GM23338 (cell line): ENCODE data around the gene TTBK2. TPM values are rescaled to one million over a fixed set of nuclear protein-coding genes. Genes with fewer than 3 reads are reported as not detected.

Experiments used
- ATAC-seq: fragments of 200-7000 bp; cut with Tn5 transposase; 3 replicates; pipeline ENCODE4 v1.9.1; 2020
- DNase-seq: peaks from one replicate; pipeline ENCODE4 v3.0.0-alpha.2; 2015; ENCODE audit warnings: low spot score
- H2AFZ ChIP-seq: fragments of 200-600 bp; sonication (generic); 2 replicates; pipeline ENCODE4 v1.8.0; 2016; ENCODE audit warnings: antibody characterized with exemption, mild to moderate bottlenecking, moderate library complexity
- H3F3A ChIP-seq: fragments of 200-600 bp; sonication (generic); replicated peaks from 2 replicates; pipeline ENCODE4 v1.8.0; 2017; ENCODE audit warnings: antibody characterized with exemption, mixed run types, low read depth
- H3K27ac ChIP-seq: fragments of 200-600 bp; sonication (generic); 2 replicates; pipeline ENCODE4 v1.6.1; 2016; ENCODE audit warnings: low read depth
- H3K27me3 ChIP-seq: fragments of 200-600 bp; sonication (generic); 2 replicates; pipeline ENCODE4 v1.8.0; 2016; ENCODE audit warnings: mild to moderate bottlenecking, mixed run types, moderate library complexity; ENCODE audit not compliant: insufficient read depth
- H3K36me3 ChIP-seq: fragments of 200-600 bp; sonication (generic); 2 replicates; pipeline ENCODE4 v1.8.0; 2016; ENCODE audit warnings: mild to moderate bottlenecking; ENCODE audit not compliant: insufficient read depth
- H3K4me1 ChIP-seq: fragments of 200-600 bp; sonication (generic); 2 replicates; pipeline ENCODE4 v1.8.0; 2016; ENCODE audit warnings: mild to moderate bottlenecking, moderate library complexity; ENCODE audit not compliant: insufficient read depth
- H3K4me2 ChIP-seq: fragments of 200-600 bp; sonication (generic); 2 replicates; pipeline ENCODE4 v1.7.1; 2017; ENCODE audit warnings: mixed run types
- H3K4me3 ChIP-seq: fragments of 200-600 bp; sonication (generic); 2 replicates; pipeline ENCODE4 v1.6.1; 2016; ENCODE audit warnings: mixed run types
- H3K79me2 ChIP-seq: fragments of 200-600 bp; sonication (generic); replicated peaks from 2 replicates; pipeline ENCODE4 v1.8.0; 2017; ENCODE audit warnings: mild to moderate bottlenecking; ENCODE audit not compliant: insufficient read depth
- H3K9me2 ChIP-seq: fragments of 200-600 bp; sonication (generic); 2 replicates; pipeline ENCODE4 v1.8.0; 2017; ENCODE audit not compliant: insufficient read depth
- H4K20me1 ChIP-seq: fragments of 200-600 bp; sonication (generic); replicated peaks from 2 replicates; pipeline ENCODE4 v1.8.0; 2017; ENCODE audit warnings: mild to moderate bottlenecking; ENCODE audit not compliant: insufficient read depth
- H3K27ac Mint-ChIP-seq: 2 replicates; pipeline ENCODE4 v1.8.0; 2020; ENCODE audit warnings: inconsistent platforms, mild to moderate bottlenecking, moderate library complexity, mixed read lengths
- H3K27me3 Mint-ChIP-seq: 3 replicates; pipeline ENCODE4 v1.8.0; 2022; ENCODE audit warnings: low read depth, mild to moderate bottlenecking, moderate library complexity, mixed read lengths, inconsistent platforms; ENCODE audit not compliant: insufficient read depth, poor library complexity
- H3K36me3 Mint-ChIP-seq: 3 replicates; pipeline ENCODE4 v1.8.0; 2021; ENCODE audit warnings: low read depth, mild to moderate bottlenecking, inconsistent platforms, moderate library complexity, mixed read lengths
- H3K4me1 Mint-ChIP-seq: 3 replicates; pipeline ENCODE4 v1.8.0; 2020; ENCODE audit warnings: mild to moderate bottlenecking, inconsistent platforms, mixed read lengths
- H3K4me3 Mint-ChIP-seq: 3 replicates; pipeline ENCODE4 v1.8.0; 2021; ENCODE audit warnings: moderate library complexity, mild to moderate bottlenecking, inconsistent platforms, mixed read lengths
- H3K9me3 Mint-ChIP-seq: 3 replicates; pipeline ENCODE4 v1.8.0; 2020; ENCODE audit warnings: moderate library complexity, mild to moderate bottlenecking, inconsistent platforms, mixed read lengths
- CREB1 ChIP-seq: fragments of 250-450 bp; sonication (Bioruptor Pico); IDR thresholded peaks from 2 replicates; pipeline ENCODE4 v1.5.0; 2020; ENCODE audit warnings: low read depth, mild to moderate bottlenecking, moderate library complexity
- EZH2 ChIP-seq: fragments of 200-600 bp; sonication (generic); IDR thresholded peaks from one replicate; pipeline ENCODE4 v1.8.0; 2017; ENCODE audit warnings: antibody characterized with exemption, mild to moderate bottlenecking, low read depth; ENCODE audit not compliant: unreplicated experiment
- EZH2phosphoT487 ChIP-seq: fragments of 200-600 bp; sonication (generic); IDR thresholded peaks from one replicate; pipeline ENCODE4 v1.8.1; 2018; ENCODE audit warnings: antibody characterized with exemption; ENCODE audit not compliant: unreplicated experiment
- JUNB ChIP-seq: IDR thresholded peaks from one replicate; pipeline ENCODE4 v1.6.1; 2016; ENCODE audit warnings: antibody characterized with exemption; ENCODE audit not compliant: unreplicated experiment
- NANOG ChIP-seq: IDR thresholded peaks from 2 replicates; pipeline ENCODE4 v1.6.1; 2016; ENCODE audit warnings: antibody characterized with exemption, borderline replicate concordance
- POLR2AphosphoS5 ChIP-seq: IDR thresholded peaks from 2 replicates; pipeline ENCODE4 v1.6.1; 2016; ENCODE audit warnings: antibody characterized with exemption, low read depth
- ZNF114 ChIP-seq: fragments of 250-450 bp; sonication (Bioruptor Pico); IDR thresholded peaks from 2 replicates; pipeline ENCODE4 v1.5.0; 2020; ENCODE audit warnings: mild to moderate bottlenecking, moderate library complexity
- ZNF462 ChIP-seq: fragments of 250-450 bp; sonication (Bioruptor Pico); IDR thresholded peaks from 2 replicates; pipeline ENCODE4 v1.5.0; 2020; ENCODE audit warnings: mild to moderate bottlenecking, moderate library complexity
- polyA plus RNA-seq: library from polyadenylated mRNA; unstranded; fragments of >200 nt; fragmentation: Nextera tagmentation; extraction: Ambion mirVana; gene quantifications from 2 replicates; pipeline ENCODE4 v1.2.1, GENCODE V29; 2016
- total RNA-seq: library from RNA; depleted of rRNA; stranded (reverse); fragments of >200 nt; shearing (Covaris generic); gene quantifications from 2 replicates; pipeline ENCODE4 v1.2.3, GENCODE V29; 2014

Gene TTBK2
- total and polyA plus RNA-seq, 2 experiments from 2014 or later = 5.8 to 15.9 TPM

DNA sequence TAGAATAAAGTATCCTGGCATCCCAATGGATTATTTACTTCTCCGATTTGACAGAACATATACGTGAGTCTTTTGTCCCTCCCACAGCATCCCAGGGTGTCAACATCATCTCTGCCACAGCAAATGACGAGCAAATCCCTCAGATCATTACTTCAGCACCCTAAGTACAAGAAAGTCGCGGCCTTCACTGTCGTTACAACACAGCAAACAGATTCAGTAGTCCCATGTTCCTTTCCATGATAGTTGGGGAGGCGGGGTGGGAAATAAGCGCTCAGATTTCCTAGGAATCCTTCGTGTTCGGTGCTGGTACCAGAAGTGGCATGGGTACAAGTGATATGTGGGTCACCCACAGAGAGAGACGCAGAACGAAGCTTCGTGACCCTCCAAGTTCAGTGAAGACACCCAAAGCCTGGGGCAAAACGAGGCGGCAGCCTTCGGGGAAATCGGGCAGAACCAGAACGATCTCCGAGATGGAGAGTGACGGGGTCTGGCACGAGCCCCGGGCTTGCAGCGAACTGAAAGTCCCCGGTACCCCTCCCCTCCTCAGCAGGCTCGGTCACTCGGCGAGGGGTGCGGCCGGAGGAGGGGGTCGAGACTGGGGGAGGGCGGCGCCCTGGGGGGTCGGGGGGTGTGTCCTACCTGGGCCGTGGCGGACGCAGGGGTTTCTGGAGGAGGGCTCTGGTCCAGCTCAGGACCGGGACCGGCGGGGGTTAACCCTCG, 619 bp downstream of the TTBK2 start:
- Mint-ChIP-seq H3K27me3 (peaks cover 9% of the 10 kb centered on the region), H3K36me3 (no peaks in the 10 kb centered on the region), H3K9me3 (no peaks in the 10 kb centered on the region), H3K4me3 (peak overlapping the region; percentile 98), H3K27ac (peak overlapping the region; percentile 66; the same call in 1 of the 2 replicates), H3K4me1 (peaks cover 16% of the 10 kb centered on the region)
- Histone ChIP-seq H3K4me1 (peaks cover 4% of the 10 kb centered on the region; the same call in 1 of the 2 replicates), H3K36me3 (no peaks in the 10 kb centered on the region), H4K20me1 (peaks cover 8% of the 10 kb centered on the region; the same call in 1 of the 2 replicates), H3K4me3 (peak overlapping the region; percentile 89), H2AFZ (peak overlapping the region; percentile 98), H3K9me2 (no peaks in the 10 kb centered on the region), H3F3A (no peaks in the 10 kb centered on the region), H3K27me3 (peaks cover 12% of the 10 kb centered on the region; the same call in 1 of the 2 replicates), H3K4me2 (peak overlapping the region; percentile 95), H3K27ac (no peak overlapping the region), H3K79me2 (peaks cover 44% of the 10 kb centered on the region)
- ATAC-seq = peak; percentile 4
- TF ChIP-seq CREB1 (CRISPR knock-in tag) (no peak), ZNF462 (CRISPR knock-in tag) (no peak), EZH2 (no peak), EZH2phosphoT487 (no peak)
- DNase-seq = peak; percentile 67

DNA sequence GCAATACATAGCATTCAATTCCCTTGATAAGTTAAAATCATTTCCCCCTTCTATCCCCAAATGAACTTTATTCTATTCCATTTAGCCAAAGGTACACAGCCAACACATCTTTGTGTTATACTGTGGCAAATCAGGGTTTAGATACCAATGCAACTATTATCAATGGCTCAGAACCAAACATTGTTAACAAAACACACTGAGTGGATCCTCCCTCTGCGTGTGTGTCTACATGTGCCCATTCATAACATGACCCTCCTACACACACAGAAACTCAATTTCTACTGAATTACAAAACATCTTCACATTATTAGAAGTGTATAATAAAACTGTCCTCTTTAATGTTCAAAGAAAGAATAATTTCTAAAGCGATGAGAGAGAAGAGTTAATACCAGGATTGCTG, 1.3 kb downstream of the TTBK2 start:
- peaks cover 12% of the 10 kb centered on the region; the same call in 1 of the 2 replicates for H3K27me3 ChIP-seq
- no peaks in the 10 kb centered on the region for H3K36me3 ChIP-seq
- H3K79me2 ChIP-seq = peaks cover 44% of the 10 kb centered on the region
- Mint-ChIP-seq H3K36me3 (no peaks in the 10 kb centered on the region), H3K27me3 (peaks cover 9% of the 10 kb centered on the region), H3K9me3 (no peaks in the 10 kb centered on the region), H3K4me3 (peak overlapping the region; percentile 98), H3K4me1 (peaks cover 16% of the 10 kb centered on the region), H3K27ac (no peak overlapping the region)
- H3K9me2 ChIP-seq = no peaks in the 10 kb centered on the region
- no peak overlapping the region for H3K27ac ChIP-seq
- no peak overlapping the region; the same call in 1 of the 2 replicates for H2AFZ ChIP-seq
- peaks cover 8% of the 10 kb centered on the region; the same call in 1 of the 2 replicates for H4K20me1 ChIP-seq
- ATAC-seq (no peak), DNase-seq (no peak)
- H3K4me3 ChIP-seq = peak overlapping the region; percentile 89
- peaks cover 4% of the 10 kb centered on the region; the same call in 1 of the 2 replicates for H3K4me1 ChIP-seq
- H3K4me2 ChIP-seq = peak overlapping the region; percentile 95
- H3F3A ChIP-seq = no peaks in the 10 kb centered on the region
- TF ChIP-seq CREB1 (CRISPR knock-in tag) = no peak
- TF ChIP-seq POLR2AphosphoS5 = no peak
- no peak for TF ChIP-seq JUNB
- TF ChIP-seq NANOG = no peak
- TF ChIP-seq ZNF114 (CRISPR knock-in tag) = no peak
